ENCODE measurements around the gene RBM47. TPM values are rescaled to one million over a fixed set of nuclear protein-coding genes. Genes with fewer than 3 reads are reported as not detected.
"Not testable (repeated sequence)": the region's sequence is repeated elsewhere in the genome, so short reads cannot be mapped to it uniquely, and the experiment has no call there.

The RBM47 gene
- total RNA-seq, 1 donor from 2014 or later = 34.8 TPM

- DNase-seq (ENCODE audit: low spot score) = no peak
- H3K9me3 Mint-ChIP-seq = no peaks in the 10 kb centered on the region
- no peak overlapping the region for H3K4me3 Mint-ChIP-seq (ENCODE audit: low read depth)
- H3K27ac Mint-ChIP-seq = no peak overlapping the region
- peaks cover 44% of the 10 kb centered on the region for H3K4me1 Mint-ChIP-seq (ENCODE audit: low read depth)
- peaks cover 32% of the 10 kb centered on the region for H3K36me3 Mint-ChIP-seq (ENCODE audit: low read depth)
- intact Hi-C loops (cut with micrococcal nuclease) = loop anchor here (5.0 to 10.0 kb wide), 4 partner anchors 77 to 172 kb away; partner anchors contain the start of gene RBM47
- H3K27me3 Mint-ChIP-seq (ENCODE audit: low read depth) = no peaks in the 10 kb centered on the region
Measured at GRCh38 chr4:40550196-40550595, 79.5 kb downstream of the RBM47 start.

- Mint-ChIP-seq H3K4me1 (ENCODE audit: low read depth) (peaks cover 32% of the 10 kb centered on the region), H3K9me3 (no peaks in the 10 kb centered on the region), H3K4me3 (ENCODE audit: low read depth) (no peak overlapping the region), H3K27ac (no peak overlapping the region), H3K36me3 (ENCODE audit: low read depth) (peaks cover 31% of the 10 kb centered on the region), H3K27me3 (ENCODE audit: low read depth) (no peaks in the 10 kb centered on the region)
- intact Hi-C loops (cut with micrococcal nuclease) = no loop called here
- no peak for DNase-seq (ENCODE audit: low spot score)
Measured at GRCh38 chr4:40548256-40548655, 81.4 kb downstream of the RBM47 start.

DNA sequence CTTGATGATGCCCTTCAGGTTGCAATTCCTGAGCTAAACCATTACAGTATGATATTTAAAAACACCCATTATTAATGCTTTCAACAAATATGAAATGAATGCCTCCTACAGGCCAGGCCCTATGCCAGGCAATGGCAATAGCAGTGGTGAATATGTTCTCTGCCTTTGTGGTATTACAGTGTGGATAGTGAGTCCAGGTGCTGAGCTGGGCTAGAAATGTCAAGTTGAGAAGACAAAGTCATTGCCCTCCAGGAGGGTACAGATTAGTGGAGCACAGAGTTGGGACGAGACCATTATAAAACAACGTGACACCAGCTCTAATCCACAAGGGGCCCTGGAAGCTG lies 81.9 kb downstream of the RBM47 start:
- no peak for DNase-seq (ENCODE audit: low spot score)
- H3K27ac Mint-ChIP-seq = no peak overlapping the region
- H3K36me3 Mint-ChIP-seq (ENCODE audit: low read depth) = peaks cover 31% of the 10 kb centered on the region
- intact Hi-C loops (cut with micrococcal nuclease) = no loop called here
- peaks cover 32% of the 10 kb centered on the region for H3K4me1 Mint-ChIP-seq (ENCODE audit: low read depth)
- no peak overlapping the region for H3K4me3 Mint-ChIP-seq (ENCODE audit: low read depth)
- no peaks in the 10 kb centered on the region for H3K9me3 Mint-ChIP-seq
- H3K27me3 Mint-ChIP-seq (ENCODE audit: low read depth) = no peaks in the 10 kb centered on the region

DNA sequence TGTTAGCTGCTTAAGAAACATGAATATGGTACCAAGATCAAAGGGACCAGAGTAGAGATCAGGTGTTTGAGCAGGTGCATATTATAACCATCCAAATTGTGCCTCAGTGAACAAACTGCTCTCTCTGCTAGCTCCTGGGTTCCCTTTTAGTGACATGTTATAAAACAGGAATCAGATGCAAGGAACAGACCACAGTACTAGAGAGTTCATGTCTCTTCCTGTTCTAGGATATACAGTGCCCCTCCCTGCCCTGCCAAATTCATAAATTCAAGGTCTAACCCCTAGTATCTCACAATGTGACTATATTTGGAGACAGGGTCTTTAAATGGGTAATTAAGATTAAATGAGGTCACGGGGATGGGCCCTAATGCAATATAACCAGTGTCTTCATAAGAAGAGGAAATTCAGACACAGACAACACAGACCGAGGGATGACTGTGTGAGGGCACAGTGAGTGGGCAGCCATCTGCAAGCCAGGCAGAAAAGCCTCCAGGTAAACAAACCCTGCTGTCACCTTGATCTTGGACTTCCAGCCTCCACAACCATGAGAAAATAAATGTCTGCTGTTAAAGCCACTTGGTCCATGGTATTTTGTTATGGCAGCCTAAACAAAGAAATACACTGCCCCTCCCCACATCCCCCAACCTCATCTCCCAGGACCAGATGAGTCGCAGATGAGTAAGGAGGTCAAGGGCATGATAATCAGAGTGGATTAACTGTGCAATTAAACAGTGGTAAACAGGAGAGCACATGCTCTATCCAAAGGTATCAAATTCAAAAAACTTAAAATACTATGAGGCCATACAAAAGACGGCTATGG lies 82.5 kb downstream of the RBM47 start:
- intact Hi-C loops (cut with micrococcal nuclease) = no loop called here
- no peak overlapping the region for H3K4me3 Mint-ChIP-seq (ENCODE audit: low read depth)
- H3K4me1 Mint-ChIP-seq (ENCODE audit: low read depth) = peaks cover 28% of the 10 kb centered on the region
- no peaks in the 10 kb centered on the region for H3K9me3 Mint-ChIP-seq
- H3K27me3 Mint-ChIP-seq (ENCODE audit: low read depth) = no peaks in the 10 kb centered on the region
- DNase-seq (ENCODE audit: low spot score) = no peak
- no peak overlapping the region for H3K27ac Mint-ChIP-seq
- H3K36me3 Mint-ChIP-seq (ENCODE audit: low read depth) = peaks cover 31% of the 10 kb centered on the region

- Mint-ChIP-seq H3K36me3 (ENCODE audit: low read depth) (peaks cover 31% of the 10 kb centered on the region), H3K27me3 (ENCODE audit: low read depth) (no peaks in the 10 kb centered on the region), H3K4me3 (ENCODE audit: low read depth) (no peak overlapping the region), H3K4me1 (ENCODE audit: low read depth) (peaks cover 24% of the 10 kb centered on the region), H3K27ac (no peak overlapping the region), H3K9me3 (no peaks in the 10 kb centered on the region)
- no peak for DNase-seq (ENCODE audit: low spot score)
- intact Hi-C loops (cut with micrococcal nuclease) = no loop called here
Measured at GRCh38 chr4:40546506-40546905, 83.2 kb downstream of the RBM47 start.

- H3K36me3 Mint-ChIP-seq (ENCODE audit: low read depth) = peaks cover 23% of the 10 kb centered on the region
- H3K4me1 Mint-ChIP-seq (ENCODE audit: low read depth) = peaks cover 17% of the 10 kb centered on the region
- H3K9me3 Mint-ChIP-seq; DNase-seq (ENCODE audit: low spot score); H3K27ac Mint-ChIP-seq; H3K27me3 Mint-ChIP-seq (ENCODE audit: low read depth); H3K4me3 Mint-ChIP-seq (ENCODE audit: low read depth); intact Hi-C loops (cut with micrococcal nuclease): not testable (repeated sequence)
Measured at GRCh38 chr4:40545487-40545886, 84.2 kb downstream of the RBM47 start.

- intact Hi-C loops (cut with micrococcal nuclease) = no loop called here
- H3K9me3 Mint-ChIP-seq = no peaks in the 10 kb centered on the region
- H3K4me1 Mint-ChIP-seq (ENCODE audit: low read depth) = peaks cover 14% of the 10 kb centered on the region
- no peaks in the 10 kb centered on the region for H3K27me3 Mint-ChIP-seq (ENCODE audit: low read depth)
- peaks cover 25% of the 10 kb centered on the region for H3K36me3 Mint-ChIP-seq (ENCODE audit: low read depth)
- H3K27ac Mint-ChIP-seq = no peak overlapping the region
- DNase-seq (ENCODE audit: low spot score) = no peak
- no peak overlapping the region for H3K4me3 Mint-ChIP-seq (ENCODE audit: low read depth)
Measured at GRCh38 chr4:40544221-40544620, 85.4 kb downstream of the RBM47 start.

DNA sequence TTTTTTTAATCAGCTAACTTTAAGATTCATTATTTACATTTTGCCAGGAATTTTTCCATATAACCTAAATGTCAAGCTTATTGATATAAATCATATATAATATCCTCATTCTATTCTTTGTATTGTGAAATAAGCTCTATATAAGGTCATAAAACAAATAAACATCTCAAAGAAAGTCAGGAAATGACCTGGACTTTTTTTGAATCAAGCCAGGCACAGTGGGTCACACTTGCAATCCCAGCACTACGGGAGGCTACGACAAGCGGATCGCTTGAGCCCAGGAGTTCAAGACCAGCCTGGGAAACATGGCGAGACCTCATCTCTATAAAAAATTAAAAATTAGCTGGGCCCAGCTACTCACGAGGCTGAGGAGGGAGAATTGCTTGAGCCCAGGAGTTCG lies 88.9 kb downstream of the RBM47 start:
- Mint-ChIP-seq H3K27me3 (ENCODE audit: low read depth) (no peaks in the 10 kb centered on the region), H3K4me3 (ENCODE audit: low read depth) (no peak overlapping the region), H3K27ac (no peak overlapping the region), H3K36me3 (ENCODE audit: low read depth) (peaks cover 16% of the 10 kb centered on the region), H3K4me1 (ENCODE audit: low read depth) (peaks cover 6% of the 10 kb centered on the region), H3K9me3 (no peaks in the 10 kb centered on the region)
- intact Hi-C loops (cut with micrococcal nuclease) = no loop called here
- DNase-seq (ENCODE audit: low spot score) = no peak

- peaks cover 18% of the 10 kb centered on the region for H3K4me1 Mint-ChIP-seq (ENCODE audit: low read depth)
- H3K27me3 Mint-ChIP-seq (ENCODE audit: low read depth) = no peaks in the 10 kb centered on the region
- H3K9me3 Mint-ChIP-seq = no peaks in the 10 kb centered on the region
- intact Hi-C loops (cut with micrococcal nuclease) = no loop called here
- peaks cover 14% of the 10 kb centered on the region for H3K36me3 Mint-ChIP-seq (ENCODE audit: low read depth)
- H3K4me3 Mint-ChIP-seq (ENCODE audit: low read depth) = no peak overlapping the region
- no peak overlapping the region for H3K27ac Mint-ChIP-seq
- no peak for DNase-seq (ENCODE audit: low spot score)
Measured at GRCh38 chr4:40536032-40536431, 93.6 kb downstream of the RBM47 start.

GRCh38 chr4:40531636-40532023 lies 98.0 kb downstream of the RBM47 start:
- no peak overlapping the region for H3K27ac Mint-ChIP-seq

DNA sequence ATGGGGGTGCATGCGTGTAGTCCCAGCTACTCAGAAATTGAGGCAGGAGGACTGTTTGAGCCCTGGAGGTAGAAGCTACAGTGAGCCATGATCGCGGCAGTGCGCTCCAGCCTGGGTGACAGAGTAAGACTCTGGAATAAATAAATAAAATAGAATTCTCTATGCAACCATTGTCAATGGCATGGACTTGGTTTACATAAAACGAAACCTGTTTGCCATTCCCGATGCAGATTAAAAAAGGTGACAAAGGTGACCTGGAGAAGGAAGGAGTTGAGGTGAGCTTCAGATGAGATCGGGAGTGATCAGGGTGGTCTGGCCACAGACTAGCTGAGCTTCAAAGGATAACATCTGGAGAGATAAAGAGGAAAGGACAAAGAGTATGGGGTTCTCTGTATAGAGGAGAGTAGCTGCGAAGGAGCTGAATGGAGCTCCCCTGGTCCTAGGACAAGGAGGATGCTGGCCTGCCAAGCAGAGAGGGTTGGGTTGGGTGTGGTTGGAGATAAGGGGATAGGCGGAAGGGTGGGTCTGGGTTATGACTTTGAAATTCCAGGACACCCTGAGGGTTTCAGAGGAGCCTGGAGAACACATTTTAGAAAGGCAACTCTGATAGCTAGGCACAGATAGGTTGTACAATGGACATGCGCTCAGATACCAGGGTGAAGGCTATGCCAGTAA lies 98.6 kb downstream of the RBM47 start:
- intact Hi-C loops (cut with micrococcal nuclease) = no loop called here
- H3K9me3 Mint-ChIP-seq = no peaks in the 10 kb centered on the region
- H3K36me3 Mint-ChIP-seq (ENCODE audit: low read depth) = peaks cover 7% of the 10 kb centered on the region
- no peak overlapping the region for H3K4me3 Mint-ChIP-seq (ENCODE audit: low read depth)
- DNase-seq (ENCODE audit: low spot score) = no peak
- peak overlapping the region; percentile 35 for H3K27ac Mint-ChIP-seq
- no peaks in the 10 kb centered on the region for H3K27me3 Mint-ChIP-seq (ENCODE audit: low read depth)
- H3K4me1 Mint-ChIP-seq (ENCODE audit: low read depth) = peaks cover 14% of the 10 kb centered on the region

More at GRCh38 chr4:40531636-40532023, 98.0 kb downstream of the RBM47 start:
- H3K4me3 Mint-ChIP-seq (ENCODE audit: low read depth) = no peak overlapping the region
- DNase-seq (ENCODE audit: low spot score) = no peak
- H3K27me3 Mint-ChIP-seq (ENCODE audit: low read depth) = no peaks in the 10 kb centered on the region
- H3K4me1 Mint-ChIP-seq (ENCODE audit: low read depth) = peaks cover 17% of the 10 kb centered on the region
- H3K9me3 Mint-ChIP-seq = no peaks in the 10 kb centered on the region
- intact Hi-C loops (cut with micrococcal nuclease) = no loop called here
- peaks cover 7% of the 10 kb centered on the region for H3K36me3 Mint-ChIP-seq (ENCODE audit: low read depth)

DNA sequence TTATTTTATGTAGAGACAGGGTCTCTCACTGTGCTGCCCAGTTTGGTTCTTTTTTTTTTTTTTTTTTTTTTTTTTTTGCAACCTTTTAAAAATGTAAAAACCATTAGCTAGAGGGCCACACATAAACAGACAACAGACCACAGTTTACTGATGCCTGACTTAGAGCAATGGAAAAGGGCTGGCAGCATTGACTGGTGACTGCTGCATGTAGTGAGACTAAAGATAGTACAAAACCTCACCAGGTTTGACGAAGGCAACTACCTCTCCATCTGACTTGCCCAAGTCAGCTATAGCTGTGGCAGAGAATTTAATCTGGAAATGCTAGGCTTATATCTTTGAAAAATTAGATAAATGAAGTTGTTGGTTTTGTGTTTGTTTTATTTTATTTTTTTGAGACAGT lies 102.9 kb downstream of the RBM47 start:
- Mint-ChIP-seq H3K4me1 (ENCODE audit: low read depth) (peaks cover 13% of the 10 kb centered on the region), H3K27ac (no peak overlapping the region), H3K9me3 (no peaks in the 10 kb centered on the region), H3K27me3 (ENCODE audit: low read depth) (no peaks in the 10 kb centered on the region), H3K36me3 (ENCODE audit: low read depth) (peaks cover 7% of the 10 kb centered on the region), H3K4me3 (ENCODE audit: low read depth) (no peak overlapping the region)
- intact Hi-C loops (cut with micrococcal nuclease) = no loop called here
- no peak for DNase-seq (ENCODE audit: low spot score)
